GM12801 (cell line): Measurements from ENCODE around the gene GRB10.

Experiments used
- TF ChIP-seq, protein P1 (sequence below): IDR thresholded peaks from one replicate; pipeline ENCODE4 v1.5.1; 2011; ENCODE audit warnings: control low read depth; ENCODE audit not compliant: insufficient read length; ENCODE audit errors: extremely low read depth

The GRB10 gene

DNA sequence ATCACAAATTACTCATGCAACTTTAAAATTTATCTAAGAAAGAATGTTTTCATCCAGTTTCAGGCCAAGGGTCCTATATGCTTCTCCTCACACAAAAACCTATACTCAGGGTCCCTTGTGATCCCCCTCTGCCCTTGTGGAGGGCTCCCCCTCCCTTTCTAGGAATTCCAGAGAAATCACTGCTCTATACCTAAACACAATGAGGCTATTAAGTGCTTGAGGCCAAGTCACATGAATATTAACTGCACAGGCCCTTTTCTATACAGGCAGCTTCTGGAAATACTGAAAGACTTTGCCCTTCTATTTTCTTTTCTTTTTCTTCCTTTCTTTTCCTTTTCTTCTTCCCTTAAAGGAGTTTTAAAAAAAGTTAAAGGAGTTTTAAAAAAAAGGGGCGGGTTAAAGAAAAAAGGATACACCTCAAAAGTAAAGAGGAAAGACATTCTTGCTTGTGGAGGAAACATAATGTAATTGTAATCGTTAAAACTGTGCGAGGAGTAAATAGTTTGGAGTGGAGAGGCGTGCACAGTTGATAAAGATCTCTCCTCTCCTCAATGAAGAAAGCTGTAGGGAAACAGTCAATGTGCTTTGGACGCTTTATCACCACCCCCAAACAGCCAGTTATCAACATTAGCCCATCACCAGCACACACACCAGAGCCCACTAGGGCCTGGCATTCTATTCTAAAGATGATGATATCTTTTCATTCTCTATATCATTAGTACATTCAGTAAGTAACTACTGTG lies 16.4 kb downstream of the GRB10 start:
- TF ChIP-seq, protein P1, sequence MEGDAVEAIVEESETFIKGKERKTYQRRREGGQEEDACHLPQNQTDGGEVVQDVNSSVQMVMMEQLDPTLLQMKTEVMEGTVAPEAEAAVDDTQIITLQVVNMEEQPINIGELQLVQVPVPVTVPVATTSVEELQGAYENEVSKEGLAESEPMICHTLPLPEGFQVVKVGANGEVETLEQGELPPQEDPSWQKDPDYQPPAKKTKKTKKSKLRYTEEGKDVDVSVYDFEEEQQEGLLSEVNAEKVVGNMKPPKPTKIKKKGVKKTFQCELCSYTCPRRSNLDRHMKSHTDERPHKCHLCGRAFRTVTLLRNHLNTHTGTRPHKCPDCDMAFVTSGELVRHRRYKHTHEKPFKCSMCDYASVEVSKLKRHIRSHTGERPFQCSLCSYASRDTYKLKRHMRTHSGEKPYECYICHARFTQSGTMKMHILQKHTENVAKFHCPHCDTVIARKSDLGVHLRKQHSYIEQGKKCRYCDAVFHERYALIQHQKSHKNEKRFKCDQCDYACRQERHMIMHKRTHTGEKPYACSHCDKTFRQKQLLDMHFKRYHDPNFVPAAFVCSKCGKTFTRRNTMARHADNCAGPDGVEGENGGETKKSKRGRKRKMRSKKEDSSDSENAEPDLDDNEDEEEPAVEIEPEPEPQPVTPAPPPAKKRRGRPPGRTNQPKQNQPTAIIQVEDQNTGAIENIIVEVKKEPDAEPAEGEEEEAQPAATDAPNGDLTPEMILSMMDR: no peak

DNA sequence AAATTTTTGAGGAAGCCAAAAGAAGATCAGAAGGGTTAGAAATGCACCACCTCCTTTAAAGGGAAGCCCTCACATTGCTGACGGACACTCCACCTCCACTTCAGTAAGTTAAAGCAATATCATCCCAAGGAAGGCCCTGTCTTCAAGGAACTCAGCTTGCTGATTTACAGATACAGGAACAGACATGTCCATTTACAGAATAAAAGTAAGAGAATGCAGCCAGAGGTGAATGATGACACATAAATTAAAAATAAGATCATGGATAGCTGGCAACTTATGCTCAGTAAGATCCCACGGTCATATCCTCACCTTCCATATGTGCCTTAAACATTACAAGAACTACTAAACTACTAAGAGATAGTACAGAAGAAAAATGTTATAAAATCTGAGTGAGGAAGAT lies 20.4 kb downstream of the GRB10 start:
- TF ChIP-seq, protein P1: no peak

DNA sequence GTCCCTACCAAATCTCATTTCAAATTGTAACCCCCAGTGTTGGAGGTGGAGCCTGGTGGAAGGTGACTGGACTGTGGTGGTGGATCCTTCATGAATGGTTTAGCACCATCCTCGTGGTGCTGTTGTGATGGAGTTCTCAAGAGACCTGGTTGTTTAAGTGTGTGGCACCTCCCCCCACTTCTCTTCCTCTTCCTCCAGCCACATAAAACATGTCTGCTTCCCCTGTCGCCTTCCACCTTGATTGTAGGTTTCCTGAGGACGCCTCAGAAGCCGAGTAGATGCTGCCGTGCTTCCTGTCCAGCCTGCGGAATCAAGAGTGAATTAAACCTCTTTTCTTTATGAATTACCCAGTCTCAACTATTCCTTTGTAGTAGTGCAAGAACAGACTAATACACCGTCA lies 21.0 kb downstream of the GRB10 start:
- TF ChIP-seq, protein P1: no peak

GRCh38 chr7:50757703-50758390 lies 24.8 kb downstream of the GRB10 start:
- TF ChIP-seq, protein P1: no peak

GRCh38 chr7:50756180-50756579 lies 26.5 kb downstream of the GRB10 start:
- TF ChIP-seq, protein P1: no peak

DNA sequence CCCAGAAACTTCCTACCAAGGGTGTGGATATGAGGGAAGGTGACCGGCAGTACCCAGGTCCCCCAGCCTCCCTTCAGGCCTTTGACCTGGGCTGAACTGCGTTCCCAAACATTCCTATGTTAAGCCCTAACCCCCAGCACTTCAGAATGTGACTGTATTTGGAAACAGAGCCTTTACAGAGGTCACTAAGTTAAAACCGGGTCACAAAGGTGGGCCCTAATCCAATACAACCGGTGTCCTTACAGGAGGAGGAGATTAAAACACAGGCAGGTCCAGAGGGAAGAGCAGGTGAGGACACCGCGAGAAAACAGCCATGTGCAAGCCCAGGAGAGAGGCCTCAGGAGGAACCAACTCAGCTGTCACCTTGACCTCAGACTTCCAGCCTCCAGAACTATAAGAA lies 28.0 kb downstream of the GRB10 start:
- TF ChIP-seq, protein P1: no peak

GRCh38 chr7:50754241-50754640 lies 28.5 kb downstream of the GRB10 start:
- TF ChIP-seq, protein P1: no peak
